Neutrophil (primary cell): ENCODE data around the gene DHRS13.

Source experiments
- H3K27ac ChIP-seq: fragments of 200-600 bp; sonication (generic); 2 replicates; pipeline ENCODE4 v1.5.1; 2016; ENCODE audit warnings: mild to moderate bottlenecking, moderate library complexity
- H3K27me3 ChIP-seq: fragments of 200-600 bp; sonication (generic); 2 replicates; pipeline ENCODE4 v1.6.0; 2016; ENCODE audit warnings: mild to moderate bottlenecking
- H3K36me3 ChIP-seq: fragments of 200-600 bp; sonication (generic); 2 replicates; pipeline ENCODE4 v1.5.1; 2017
- H3K4me1 ChIP-seq, 2 experiments: fragments of 200-600 bp in 1 of 2; sonication (generic) in 1 of 2; 1 replicate in 1 of 2; 2 replicates in 1 of 2; pipeline versions ENCODE4 v1.5.1 to v1.6.1; 2013 to 2016; ENCODE audit warnings: low read depth in 1 of 2, low read length in 1 of 2, mild to moderate bottlenecking in 1 of 2, moderate library complexity in 1 of 2; ENCODE audit not compliant: control insufficient read depth in 1 of 2, insufficient read depth in 1 of 2
- H3K4me3 ChIP-seq, 2 experiments: fragments of 200-600 bp in 1 of 2; sonication (generic) in 1 of 2; 1 replicate in 1 of 2; 2 replicates in 1 of 2; pipeline ENCODE4 v1.5.1; 2013 to 2016; ENCODE audit warnings: low read depth in 1 of 2, low read length in 1 of 2, mild to moderate bottlenecking in 1 of 2, moderate library complexity in 1 of 2
- H3K9me3 ChIP-seq: fragments of 200-600 bp; sonication (generic); 2 replicates; pipeline ENCODE4 v1.5.1; 2016
- CTCF ChIP-seq: fragments of 200-600 bp; sonication (generic); IDR thresholded peaks from 2 replicates; pipeline ENCODE4 v1.5.1; 2016; ENCODE audit warnings: antibody characterized with exemption

Gene DHRS13

GRCh38 chr17:28891201-28891600 is 11.7 kb downstream of the DHRS13 start:
- peaks cover 48% of the 10 kb centered on the region for H3K36me3 ChIP-seq
- peaks cover 54 to 75% of the 10 kb centered on the region in 2 experiments for H3K4me1 ChIP-seq
- H3K27ac ChIP-seq, result peak overlapping the region; percentile 98
- H3K4me3 ChIP-seq, result no peak overlapping the region
- no peaks in the 10 kb centered on the region for H3K9me3 ChIP-seq
- TF ChIP-seq CTCF, result no peak
- H3K27me3 ChIP-seq, result no peaks in the 10 kb centered on the region

- Histone ChIP-seq H3K4me1 (peaks cover 42 to 63% of the 10 kb centered on the region in 2 experiments), H3K27me3 (no peaks in the 10 kb centered on the region), H3K27ac (peak overlapping the region; percentile 98), H3K36me3 (peaks cover 60% of the 10 kb centered on the region), H3K9me3 (no peaks in the 10 kb centered on the region), H3K4me3 (no peak overlapping the region)
- no peak for TF ChIP-seq CTCF
Observed at GRCh38 chr17:28889996-28890395, 12.9 kb downstream of the DHRS13 start.

- TF ChIP-seq CTCF, result no peak
- Histone ChIP-seq H3K9me3 (no peaks in the 10 kb centered on the region), H3K4me1 (peaks cover 32 to 51% of the 10 kb centered on the region in 2 experiments), H3K4me3 (no peak overlapping the region), H3K27me3 (no peaks in the 10 kb centered on the region), H3K27ac (peak overlapping the region; percentile 98), H3K36me3 (peaks cover 71% of the 10 kb centered on the region)
Observed at GRCh38 chr17:28888832-28889231, 14.0 kb downstream of the DHRS13 start.

GRCh38 chr17:28887871-28888471 is 14.9 kb downstream of the DHRS13 start:
- Histone ChIP-seq H3K27me3 (no peaks in the 10 kb centered on the region), H3K4me3 (no peak overlapping the region), H3K4me1 (peaks cover 23 to 43% of the 10 kb centered on the region in 2 experiments), H3K9me3 (no peaks in the 10 kb centered on the region), H3K36me3 (peaks cover 80% of the 10 kb centered on the region), H3K27ac (peak overlapping the region; percentile 98)
- no peak for TF ChIP-seq CTCF

- H3K9me3 ChIP-seq, result no peaks in the 10 kb centered on the region
- H3K36me3 ChIP-seq, result peaks cover 90% of the 10 kb centered on the region
- no peak overlapping the region for H3K27ac ChIP-seq
- no peaks in the 10 kb centered on the region for H3K27me3 ChIP-seq
- H3K4me1 ChIP-seq, result peaks cover 9 to 22% of the 10 kb centered on the region in 2 experiments
- TF ChIP-seq CTCF, result no peak
- H3K4me3 ChIP-seq, result no peak overlapping the region
Observed at GRCh38 chr17:28885951-28886350, 16.9 kb downstream of the DHRS13 start.
